ENCODE results near the gene PSD2. TPM values are rescaled to one million over a fixed set of nuclear protein-coding genes. Genes with fewer than 3 reads are reported as not detected.

Gene PSD2
- total and polyA plus RNA-seq, 10 of the 15 experiments (the other 5 are each of a cell fraction or from before 2014, with no cell fraction given): 0.02 to 0.14 (median 0.03) TPM; not detected in 5

GRCh38 chr5:139817970-139818369 is 22.4 kb downstream of the PSD2 start (continued):
- TF ChIP-seq MEF2B (IDR thresholded peaks at IDR 0.05; ENCODE audit: partially characterized antibody, poor library complexity, severe bottlenecking) (no peak), CBX3 (IDR thresholded peaks at IDR 0.05; ENCODE audit: borderline replicate concordance, low read depth) (no peak), TBL1XR1 (IDR thresholded peaks at IDR 0.05; ENCODE audit: low read depth, low read length) (no peak)

DNA sequence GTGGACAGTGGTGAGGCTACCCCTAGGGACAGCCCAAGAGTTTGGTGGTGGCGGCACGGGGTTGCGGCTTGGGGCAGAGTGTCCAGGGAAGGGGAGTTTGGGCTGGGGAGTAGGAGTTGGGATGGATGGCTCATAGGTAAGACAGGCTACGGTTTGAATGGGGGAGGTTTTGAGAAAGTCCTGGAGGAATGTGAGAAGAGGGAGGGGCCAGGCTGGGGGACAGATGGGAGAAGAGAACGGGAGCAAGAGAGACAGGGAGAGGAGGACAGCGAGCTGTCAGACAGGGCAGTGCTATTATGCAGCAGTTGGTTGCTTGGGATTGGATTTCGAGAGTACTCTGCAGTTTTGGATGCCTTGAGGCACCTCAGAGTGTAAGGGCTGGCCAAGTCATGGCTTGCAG is 24.5 kb downstream of the PSD2 start:
- ChIA-PET RAD21 (ENCODE audit: unreplicated experiment) (no interaction called here), SMC1A (ENCODE audit: uncharacterized antibody, unreplicated experiment) (no interaction called here), CTCF (no interaction called here), POLR2A (no interaction called here)
- Histone ChIP-seq H3K4me3 (no peak overlapping the region), H3K9ac (ENCODE audit: control insufficient read depth, insufficient read depth, low read length) (no peak overlapping the region), H3K9me3 (replicated peaks; ENCODE audit: control insufficient read depth, insufficient read depth, low read length) (no peaks in the 10 kb centered on the region; the same call in 2 of the 3 replicates), H3K79me2 (ENCODE audit: control insufficient read depth, insufficient read depth, low read length) (no peaks in the 10 kb centered on the region), H4K20me1 (ENCODE audit: control insufficient read depth, insufficient read depth) (no peaks in the 10 kb centered on the region), H3K4me2 (ENCODE audit: control insufficient read depth, insufficient read depth) (no peak overlapping the region), H3K4me1 (ENCODE audit: control insufficient read depth, insufficient read depth, low read length) (no peaks in the 10 kb centered on the region), H2AFZ (ENCODE audit: control insufficient read depth, low read depth, low read length) (no peak overlapping the region), H3K27me3 (replicated peaks in 1 of 2; ENCODE audit: control insufficient read depth in 2 of 2, insufficient read depth in 2 of 2, low read length in 1 of 2) (peaks cover 2 to 3% of the 10 kb centered on the region in 2 experiments; a peak in 3 of 4 replicates), H3K36me3 (ENCODE audit: control insufficient read depth in 2 of 2, insufficient read depth in 2 of 2, low read length in 1 of 2) (no peaks in the 10 kb centered on the region), H3K27ac (ENCODE audit: control insufficient read depth, insufficient read depth) (no peak overlapping the region)
- no TSS peak for BruUV-seq (replicated peaks)
- ATAC-seq (no peak), DNase-seq (ENCODE audit: low read depth, low spot score) (no peak), FAIRE-seq (no peak)
- in situ Hi-C loops (cut with MboI): no loop called here
- 31% methylated on average over 7 of the region's 7 CpGs for WGBS (ENCODE audit: insufficient coverage, insufficient replicate concordance, low lambda C conversion rate, missing lambda C conversion rate)
- no peak for TF ChIP-seq KAT2A (conservative IDR thresholded peaks at IDR 0.05; ENCODE audit: control insufficient read depth, low read depth, low read length)
- no peak for TF ChIP-seq MEF2B (IDR thresholded peaks at IDR 0.05; ENCODE audit: partially characterized antibody, poor library complexity, severe bottlenecking)
- TF ChIP-seq ZNF207 (IDR thresholded peaks at IDR 0.05; ENCODE audit: borderline replicate concordance): no peak
- no peak for TF ChIP-seq NFIC (IDR thresholded peaks at IDR 0.05; ENCODE audit: low read depth, low read length)
- no peak for TF ChIP-seq CBX3 (IDR thresholded peaks at IDR 0.05; ENCODE audit: borderline replicate concordance, low read depth)
- TF ChIP-seq CHD1 (IDR thresholded peaks at IDR 0.05; ENCODE audit: low read depth, low read length): no peak
- no peak for TF ChIP-seq KLF5 (IDR thresholded peaks at IDR 0.05; ENCODE audit: partially characterized antibody)
- TF ChIP-seq RELB (IDR thresholded peaks at IDR 0.05; ENCODE audit: low read depth): no peak
- no peak for TF ChIP-seq TAF1 (IDR thresholded peaks at IDR 0.05; ENCODE audit: borderline replicate concordance, low read depth, low read length)
- no peak for TF ChIP-seq IRF5 (IDR thresholded peaks at IDR 0.05; ENCODE audit: borderline replicate concordance)
- no peak for TF ChIP-seq NR2C1 (IDR thresholded peaks at IDR 0.05)
- TF ChIP-seq HDAC2 (IDR thresholded peaks at IDR 0.05): no peak
- no peak for TF ChIP-seq ETV6 (conservative IDR thresholded peaks at IDR 0.05 in 1 of 2, IDR thresholded peaks at IDR 0.05 in 1 of 2; ENCODE audit: borderline replicate concordance in 1 of 2, low read depth in 1 of 2)
- no peak for TF ChIP-seq ZNF217 (IDR thresholded peaks at IDR 0.05)
- TF ChIP-seq SREBF2 (IDR thresholded peaks at IDR 0.05; ENCODE audit: low read length): no peak
- intact Hi-C loops (cut with micrococcal nuclease; ENCODE audit: unreplicated experiment): no loop called here

Measured in GM12878 (cell line).